Panc1 (cell line): ENCODE measurements around the gene FGF11.

ENCODE experiments used
- CTCF ChIP-seq: fragments of 450-650 bp; IDR thresholded peaks from 2 replicates; pipeline ENCODE4 v1.5.1; 2017; ENCODE audit warnings: mild to moderate bottlenecking
- POLR2AphosphoS5 ChIP-seq: IDR thresholded peaks from 2 replicates; pipeline ENCODE4 v1.6.1; 2012; ENCODE audit warnings: mild to moderate bottlenecking, low read depth, low read length, moderate library complexity
- TF ChIP-seq, protein P1 (sequence below), 2 experiments: IDR thresholded peaks; 2 replicates each; pipeline ENCODE4 v1.6.1; 2011 to 2012; ENCODE audit warnings: low read depth in 2 of 2, control low read depth in 1 of 2, low read length in 1 of 2, mild to moderate bottlenecking in 1 of 2, moderate library complexity in 1 of 2; ENCODE audit not compliant: insufficient read depth in 1 of 2

- no peak for TF ChIP-seq CTCF
- TF ChIP-seq, protein P1, sequence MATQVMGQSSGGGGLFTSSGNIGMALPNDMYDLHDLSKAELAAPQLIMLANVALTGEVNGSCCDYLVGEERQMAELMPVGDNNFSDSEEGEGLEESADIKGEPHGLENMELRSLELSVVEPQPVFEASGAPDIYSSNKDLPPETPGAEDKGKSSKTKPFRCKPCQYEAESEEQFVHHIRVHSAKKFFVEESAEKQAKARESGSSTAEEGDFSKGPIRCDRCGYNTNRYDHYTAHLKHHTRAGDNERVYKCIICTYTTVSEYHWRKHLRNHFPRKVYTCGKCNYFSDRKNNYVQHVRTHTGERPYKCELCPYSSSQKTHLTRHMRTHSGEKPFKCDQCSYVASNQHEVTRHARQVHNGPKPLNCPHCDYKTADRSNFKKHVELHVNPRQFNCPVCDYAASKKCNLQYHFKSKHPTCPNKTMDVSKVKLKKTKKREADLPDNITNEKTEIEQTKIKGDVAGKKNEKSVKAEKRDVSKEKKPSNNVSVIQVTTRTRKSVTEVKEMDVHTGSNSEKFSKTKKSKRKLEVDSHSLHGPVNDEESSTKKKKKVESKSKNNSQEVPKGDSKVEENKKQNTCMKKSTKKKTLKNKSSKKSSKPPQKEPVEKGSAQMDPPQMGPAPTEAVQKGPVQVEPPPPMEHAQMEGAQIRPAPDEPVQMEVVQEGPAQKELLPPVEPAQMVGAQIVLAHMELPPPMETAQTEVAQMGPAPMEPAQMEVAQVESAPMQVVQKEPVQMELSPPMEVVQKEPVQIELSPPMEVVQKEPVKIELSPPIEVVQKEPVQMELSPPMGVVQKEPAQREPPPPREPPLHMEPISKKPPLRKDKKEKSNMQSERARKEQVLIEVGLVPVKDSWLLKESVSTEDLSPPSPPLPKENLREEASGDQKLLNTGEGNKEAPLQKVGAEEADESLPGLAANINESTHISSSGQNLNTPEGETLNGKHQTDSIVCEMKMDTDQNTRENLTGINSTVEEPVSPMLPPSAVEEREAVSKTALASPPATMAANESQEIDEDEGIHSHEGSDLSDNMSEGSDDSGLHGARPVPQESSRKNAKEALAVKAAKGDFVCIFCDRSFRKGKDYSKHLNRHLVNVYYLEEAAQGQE (IDR thresholded peaks at IDR 0.05; ENCODE audit: insufficient read depth in 1 of 2, low read depth in 2 of 2, low read length in 1 of 2), result no peak
- TF ChIP-seq POLR2AphosphoS5, result no peak
Measured at GRCh38 chr17:7437369-7437863, 1.9 kb upstream of the FGF11 start.
